GM10847 (cell line): ENCODE measurements around the gene SLC25A22.

ENCODE experiments used
- POLR2A ChIP-seq: IDR thresholded peaks from 2 replicates; pipeline ENCODE4 v1.6.1; 2011; ENCODE audit not compliant: insufficient read length; ENCODE audit errors: extremely low read depth

Gene SLC25A22

DNA sequence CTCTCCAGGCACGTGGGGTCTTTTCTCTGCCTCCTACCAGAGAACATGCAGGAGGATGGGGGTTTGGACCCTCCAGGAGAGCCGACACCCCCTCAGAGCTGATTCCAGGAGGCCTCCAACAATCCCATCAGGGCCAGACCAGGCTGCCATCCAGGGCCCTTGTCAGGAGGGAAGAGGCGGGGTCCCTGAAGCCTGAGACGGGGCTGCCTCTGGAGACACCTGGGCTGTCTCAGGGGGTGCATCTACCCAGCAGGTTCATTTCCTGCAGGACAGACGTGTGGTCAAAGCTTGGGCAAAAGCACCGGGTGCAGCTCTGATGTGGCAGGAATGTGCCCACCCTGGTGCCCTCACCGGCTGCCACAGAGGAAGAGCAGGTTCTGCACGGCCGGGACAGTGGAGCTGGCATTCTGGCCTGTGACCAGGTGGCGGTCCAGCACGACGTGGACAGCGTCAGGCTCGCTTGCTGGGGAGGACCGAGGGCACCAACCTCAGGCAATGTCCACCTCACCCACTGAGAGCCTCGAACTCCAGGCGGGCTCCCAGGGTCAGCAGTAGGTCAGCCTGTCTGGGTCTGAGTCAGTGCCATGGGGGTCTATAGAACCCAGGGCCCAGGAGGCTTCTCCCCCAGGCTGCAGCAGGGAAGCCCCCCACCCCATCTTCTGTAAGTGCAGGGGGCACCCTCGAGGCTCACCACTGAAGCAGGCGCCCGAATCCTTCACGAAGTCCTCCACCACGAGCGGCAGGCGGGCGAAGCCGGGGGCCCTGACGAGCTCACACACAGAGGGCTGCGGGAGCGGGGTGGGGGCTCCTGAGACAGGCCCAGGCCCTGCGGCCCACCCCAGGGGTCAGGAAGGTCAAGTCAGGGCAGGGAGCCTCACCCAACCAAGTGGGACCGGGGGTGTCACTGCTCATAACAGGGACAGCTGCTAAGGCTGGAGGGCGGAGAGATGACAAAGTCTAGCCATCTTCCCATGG is 27.2 kb downstream of the SLC25A22 start:
- no peak for TF ChIP-seq POLR2A

DNA sequence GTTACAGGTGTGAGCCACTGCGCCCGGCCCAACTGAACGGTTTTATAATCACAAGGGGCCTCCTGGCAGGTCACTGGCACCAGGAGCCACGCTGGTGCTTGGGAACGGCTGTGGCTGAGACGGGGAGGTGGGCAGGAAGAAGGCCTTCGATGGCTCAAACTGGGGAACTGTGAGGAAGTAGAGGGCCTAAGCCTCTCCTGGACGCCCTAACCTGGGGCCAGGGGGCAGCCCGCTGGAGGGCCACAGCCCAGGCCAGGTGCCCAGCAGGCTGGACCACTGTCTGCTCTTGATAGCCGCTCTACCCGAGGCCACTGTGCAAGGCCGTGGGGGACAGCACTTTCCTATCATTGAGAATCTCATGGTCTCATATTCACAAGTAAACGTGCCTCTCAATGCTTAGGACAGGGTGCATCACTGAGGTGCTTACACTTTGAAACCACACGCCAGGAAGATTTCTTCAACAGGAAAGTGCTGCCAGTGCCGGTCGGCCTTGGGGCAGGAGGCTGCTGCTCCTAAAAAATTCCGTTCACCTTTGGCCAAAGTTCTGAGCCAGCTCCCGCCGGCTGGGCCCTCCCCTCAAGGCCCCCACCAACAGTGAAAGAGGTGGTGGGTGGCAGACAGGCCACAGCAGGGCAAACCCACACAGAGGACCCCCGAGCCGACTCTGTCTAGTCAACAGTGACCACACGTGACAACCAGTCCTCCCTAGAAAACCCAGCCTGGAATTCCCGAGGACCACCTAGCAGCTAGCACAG is 28.0 kb downstream of the SLC25A22 start:
- TF ChIP-seq POLR2A, result no peak

DNA sequence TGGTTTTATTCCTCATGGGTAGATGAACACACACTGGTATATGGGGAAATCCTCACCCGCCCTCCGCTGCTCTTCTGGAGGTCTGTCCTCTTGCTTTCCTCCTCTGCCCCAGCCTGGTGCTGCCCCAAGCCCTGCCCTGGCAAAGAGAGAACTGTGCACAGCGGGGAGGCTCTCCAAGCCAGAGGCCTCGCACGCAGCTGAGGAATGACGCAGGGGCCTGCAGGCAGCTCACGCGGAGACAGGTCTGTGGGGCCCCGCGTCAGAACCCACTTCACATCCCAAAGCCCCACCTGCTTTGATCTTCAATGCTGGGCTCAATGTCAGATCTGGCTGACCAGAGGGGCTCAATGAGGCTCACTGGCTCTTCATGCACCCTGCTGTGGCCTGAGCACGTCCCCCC is 30.8 kb downstream of the SLC25A22 start:
- no peak for TF ChIP-seq POLR2A

DNA sequence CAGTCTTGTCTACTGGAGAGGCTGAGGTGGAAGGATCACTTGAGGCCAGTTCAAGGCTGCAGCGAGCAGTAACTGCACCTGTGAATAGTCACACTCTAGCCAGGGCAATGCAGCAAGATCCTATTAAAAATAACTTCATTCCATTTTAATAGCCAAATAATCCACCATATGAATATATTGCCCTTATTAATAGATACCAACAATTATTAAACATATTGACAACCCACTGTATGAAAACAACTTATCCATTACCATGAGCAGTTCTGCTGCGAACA is 31.2 kb downstream of the SLC25A22 start:
- TF ChIP-seq POLR2A, result no peak

DNA sequence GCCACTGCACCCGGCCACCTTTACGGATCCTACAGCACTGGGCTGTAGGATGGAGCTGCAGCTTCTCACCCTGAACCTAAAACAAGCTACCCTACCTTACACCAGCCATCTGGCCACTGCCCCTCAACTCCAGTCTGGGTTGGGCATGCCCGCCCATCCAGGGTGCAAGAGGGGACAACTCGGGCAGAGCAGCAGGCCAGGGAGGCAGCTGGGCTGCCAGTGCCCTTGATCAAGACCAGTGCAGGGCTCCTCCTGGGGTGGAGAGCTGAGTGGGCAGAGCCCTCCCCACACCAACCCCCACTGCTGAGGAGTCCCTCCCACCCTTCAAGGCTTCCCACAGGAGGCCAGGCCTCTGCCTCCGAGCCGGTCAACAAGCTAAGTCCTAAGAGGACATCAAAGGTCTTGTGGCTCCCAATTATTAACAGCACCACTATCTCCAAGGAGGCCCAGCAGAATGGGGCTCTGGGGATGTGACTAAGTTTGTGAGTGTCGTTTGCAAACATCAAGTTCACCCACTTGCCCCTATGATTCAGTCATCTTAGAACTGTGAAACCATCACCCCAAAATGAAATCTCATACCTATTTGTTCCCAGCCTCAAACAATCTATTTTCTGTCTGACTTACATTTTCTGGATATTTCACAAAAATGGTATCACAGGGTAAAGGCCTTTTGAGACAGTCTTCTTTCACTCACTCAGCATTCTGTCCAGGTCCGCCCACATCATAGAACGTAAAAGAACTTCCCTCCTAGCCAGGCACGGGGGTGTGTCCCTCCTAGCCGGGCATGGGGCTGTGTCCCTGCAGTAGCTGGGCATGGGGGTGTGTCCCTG is 31.8 kb downstream of the SLC25A22 start:
- TF ChIP-seq POLR2A, result no peak

DNA sequence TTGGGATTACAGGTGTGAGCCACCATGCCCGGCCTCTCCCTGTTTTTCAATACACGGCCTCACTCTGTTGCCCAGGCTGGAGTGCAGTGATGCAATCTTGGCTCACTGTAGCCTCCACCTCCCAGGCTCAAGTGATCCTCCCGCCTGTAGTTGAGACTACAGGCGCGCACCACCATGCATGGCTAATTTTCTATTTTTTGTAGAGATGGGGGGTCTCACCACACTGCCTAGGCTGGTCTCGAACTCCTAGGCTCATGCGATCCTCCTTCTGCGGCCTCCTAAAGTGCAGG is 32.3 kb downstream of the SLC25A22 start:
- no peak for TF ChIP-seq POLR2A

DNA sequence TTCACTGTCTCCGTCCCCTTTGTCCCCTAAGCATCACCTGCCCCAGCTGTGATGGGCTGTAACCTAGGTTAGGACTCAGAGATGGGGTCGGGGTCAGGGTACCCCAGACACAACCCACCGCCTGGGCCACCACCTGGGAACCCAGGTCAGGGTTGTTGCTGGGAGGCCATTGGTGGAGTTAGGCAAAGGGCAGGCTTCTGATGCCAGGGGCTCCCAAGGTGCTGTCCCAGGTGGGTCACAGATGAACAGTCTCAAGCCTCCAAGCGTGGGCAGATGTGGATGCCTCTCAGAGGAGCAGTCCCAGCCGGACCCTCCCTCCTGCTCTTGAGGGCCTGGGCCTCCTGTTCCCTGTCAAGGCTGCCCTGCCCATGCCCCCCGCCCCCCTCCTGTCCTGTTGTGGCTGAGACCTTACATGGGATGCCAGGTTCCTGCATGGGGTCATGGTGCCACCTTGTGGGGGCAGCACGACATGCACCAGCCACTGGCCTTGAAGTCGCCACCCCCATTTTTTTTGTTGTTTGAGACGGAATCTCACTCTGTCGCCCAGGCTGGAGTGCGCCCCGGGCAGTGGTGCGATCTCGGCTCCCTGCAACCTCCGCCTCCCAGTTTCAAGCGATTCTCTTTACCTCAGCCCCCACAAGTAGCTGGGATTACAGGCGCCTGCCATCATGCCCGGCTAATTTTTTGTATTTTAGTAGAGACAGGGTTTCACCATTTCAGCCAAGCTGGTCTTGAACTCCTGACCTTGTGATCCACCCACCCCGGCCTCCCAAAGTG is 32.9 kb downstream of the SLC25A22 start:
- no peak for TF ChIP-seq POLR2A

DNA sequence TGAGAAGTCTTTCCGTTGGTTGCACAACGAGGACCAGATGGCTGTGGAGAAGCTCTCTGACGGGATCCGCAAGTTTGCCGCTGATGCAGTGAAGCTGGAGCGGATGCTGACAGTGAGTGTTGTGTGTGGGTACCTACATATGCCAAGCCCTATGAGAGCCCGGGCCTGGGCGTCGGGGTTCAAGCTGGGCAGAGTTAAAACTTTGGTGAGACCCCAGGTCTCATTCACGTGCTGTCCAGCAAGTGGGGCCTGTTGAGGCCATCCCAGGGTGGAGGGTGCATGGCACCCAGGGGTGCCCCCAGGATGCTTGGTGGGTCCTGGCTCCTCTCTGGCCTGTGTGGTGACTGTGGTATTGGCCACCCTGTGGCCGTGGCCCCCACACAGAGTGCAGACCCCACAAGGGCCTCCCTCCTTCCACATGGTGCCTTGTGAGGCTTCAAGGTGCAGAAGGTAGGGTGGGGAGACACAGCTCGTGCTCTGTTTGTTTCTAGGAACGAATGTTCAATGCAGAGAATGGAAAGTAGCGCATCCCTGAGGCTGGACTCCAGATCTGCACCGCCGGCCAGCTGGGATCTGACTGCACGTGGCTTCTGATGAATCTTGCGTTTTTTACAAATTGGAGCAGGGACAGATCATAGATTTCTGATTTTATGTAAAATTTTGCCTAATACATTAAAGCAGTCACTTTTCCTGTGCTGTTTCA is 33.6 kb downstream of the SLC25A22 start:
- TF ChIP-seq POLR2A, result no peak

DNA sequence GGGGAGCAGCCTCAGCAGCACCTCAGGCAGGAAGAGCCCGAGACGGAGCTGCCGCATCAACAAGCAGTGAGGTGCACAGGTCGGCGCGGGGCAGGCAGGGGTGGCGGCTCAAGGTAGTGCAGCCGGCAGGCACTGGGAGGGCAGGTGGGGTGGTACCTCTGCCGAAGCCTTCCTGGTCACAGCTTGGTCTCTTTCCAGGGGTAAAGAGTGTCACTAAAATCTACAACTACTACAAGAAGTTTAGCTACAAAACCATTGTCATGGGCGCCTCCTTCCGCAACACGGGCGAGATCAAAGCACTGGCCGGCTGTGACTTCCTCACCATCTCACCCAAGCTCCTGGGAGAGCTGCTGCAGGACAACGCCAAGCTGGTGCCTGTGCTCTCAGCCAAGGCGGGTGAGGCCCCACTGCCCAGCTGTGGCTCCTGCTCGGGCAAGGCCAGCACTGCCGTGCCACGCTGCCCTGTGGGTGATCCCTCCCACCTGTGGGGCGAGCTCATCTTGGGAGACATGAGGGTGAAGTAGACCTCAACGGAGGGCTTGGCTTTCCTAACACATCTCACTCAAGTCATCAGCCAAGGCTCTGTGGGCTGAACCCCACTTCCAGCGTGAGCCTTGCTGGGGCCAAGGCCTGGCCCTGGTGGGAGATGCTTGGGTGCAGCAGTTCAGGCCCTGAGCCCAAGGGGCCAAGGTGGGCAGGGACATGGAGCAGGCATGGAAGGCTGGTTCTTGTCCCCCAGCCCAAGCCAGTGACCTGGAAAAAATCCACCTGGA is 34.3 kb downstream of the SLC25A22 start:
- no peak for TF ChIP-seq POLR2A

DNA sequence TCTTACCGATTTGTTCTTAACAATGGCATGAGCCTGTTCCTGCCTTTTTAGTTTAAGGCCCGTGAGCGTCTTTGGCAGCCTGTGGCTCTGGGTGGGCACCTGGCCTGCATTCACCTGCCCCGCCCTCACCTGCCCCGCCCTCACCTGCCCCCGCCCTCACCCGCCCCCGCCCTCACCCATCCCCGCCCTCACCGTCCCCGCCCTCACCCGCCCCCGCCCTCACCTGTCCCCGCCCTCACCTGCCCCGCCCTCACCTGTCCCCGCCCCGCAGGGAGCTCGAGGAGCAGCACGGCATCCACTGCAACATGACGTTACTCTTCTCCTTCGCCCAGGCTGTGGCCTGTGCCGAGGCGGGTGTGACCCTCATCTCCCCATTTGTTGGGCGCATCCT is 35.0 kb downstream of the SLC25A22 start:
- TF ChIP-seq POLR2A, result no peak

DNA sequence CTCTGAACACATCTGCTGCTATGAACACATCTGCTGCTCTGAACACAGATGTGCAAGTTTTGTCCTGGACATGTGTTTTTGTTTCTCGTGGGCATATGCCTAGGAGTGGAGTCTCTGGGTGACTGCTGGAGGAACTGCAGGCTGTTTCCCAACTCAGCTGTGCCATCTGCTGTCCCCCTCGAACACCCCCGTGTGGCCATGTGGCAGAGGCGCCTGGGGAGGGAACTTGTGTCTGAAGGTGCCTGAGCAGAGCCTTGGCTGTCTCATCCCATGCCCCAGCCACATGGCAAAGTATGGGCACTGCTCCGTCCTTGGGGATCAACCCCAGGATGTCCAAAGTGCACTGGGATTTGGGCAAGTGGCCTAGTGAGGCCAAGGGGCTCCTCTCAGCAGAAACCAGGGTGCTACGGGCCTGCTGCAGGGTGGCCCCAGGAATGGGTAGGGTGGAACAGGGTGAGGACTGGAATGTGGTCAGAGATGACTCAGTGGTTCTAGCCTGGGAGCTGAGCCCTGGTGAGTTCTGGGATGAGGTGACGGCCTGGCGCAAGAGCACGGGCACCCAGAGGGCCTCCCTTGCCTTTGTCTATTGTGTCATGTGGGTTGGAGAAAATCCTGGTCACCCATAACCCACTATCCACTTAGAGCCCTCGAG is 35.5 kb downstream of the SLC25A22 start:
- TF ChIP-seq POLR2A, result no peak

DNA sequence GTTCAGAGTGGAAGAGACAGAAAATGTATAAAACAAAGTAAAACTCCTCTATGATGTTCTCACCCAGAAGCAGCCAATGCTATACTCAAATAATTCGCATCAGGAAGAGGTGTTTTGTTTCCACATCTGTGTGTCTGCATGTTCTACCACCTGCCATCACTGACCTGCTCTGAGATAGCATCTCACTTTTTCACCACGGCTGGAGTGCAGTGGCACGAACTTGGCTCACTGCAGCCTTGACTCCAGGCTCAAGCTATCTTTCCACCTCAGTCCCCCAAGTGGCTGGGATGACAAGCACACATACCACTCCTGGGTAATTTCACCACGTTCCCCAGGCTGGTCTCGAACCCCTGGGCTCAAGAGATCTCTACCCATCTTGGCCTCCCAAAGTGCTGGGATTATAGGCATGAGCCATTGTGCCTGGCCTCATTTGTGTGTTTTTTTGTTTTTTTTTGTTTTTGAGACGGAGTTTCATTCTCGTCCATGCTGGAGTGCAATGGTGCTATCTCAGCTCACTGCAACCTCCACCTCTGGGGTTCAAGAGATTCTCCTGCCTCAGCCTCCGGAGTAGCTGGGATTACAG is 36.5 kb downstream of the SLC25A22 start:
- TF ChIP-seq POLR2A, result no peak

DNA sequence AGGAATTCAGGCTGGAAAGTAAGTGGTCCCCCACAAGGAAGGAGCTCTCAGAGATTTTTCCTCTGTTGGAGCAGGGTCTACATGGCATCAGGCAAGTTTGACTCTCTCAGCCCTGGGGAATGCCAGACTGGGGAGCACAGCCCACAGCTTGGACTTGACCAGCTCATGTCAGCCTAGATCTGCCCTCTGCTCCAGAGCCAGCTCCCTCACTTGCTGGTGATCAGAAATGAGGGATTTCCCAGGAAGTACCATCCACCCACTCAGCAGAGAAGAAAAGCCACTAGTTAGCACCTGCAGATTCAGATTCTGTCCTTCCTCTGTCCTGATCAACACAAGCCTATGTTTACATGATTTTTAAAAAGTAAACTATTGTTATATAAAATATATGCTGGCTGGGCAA is 37.8 kb downstream of the SLC25A22 start:
- no peak for TF ChIP-seq POLR2A
